Sigmoid colon (tissue), 7 donors: ENCODE data around the gene SUSD3. TPM values are rescaled to one million over a fixed set of nuclear protein-coding genes. Genes with fewer than 3 reads are reported as not detected.
A peak's percentile ranks its signal among the peaks of the same experiment; 100 is the strongest.

Source experiments
- DNase-seq: peaks from one replicate; pipeline ENCODE4 v3.0.0-alpha.2; 2019
- H3K27ac ChIP-seq, 4 donors: fragments of 200-600 bp; sonication (generic); one replicate each; pipeline ENCODE4 v1.5.1; 2016 to 2019; ENCODE audit warnings: mild to moderate bottlenecking in 1 of 4
- H3K27me3 ChIP-seq, 3 donors: fragments of 200-600 bp; sonication (generic); one replicate each; pipeline ENCODE4 v1.5.1; 2019; ENCODE audit warnings: mild to moderate bottlenecking in 1 of 3
- H3K36me3 ChIP-seq, 4 donors: fragments of 200-600 bp; sonication (generic); one replicate each; pipeline ENCODE4 v1.5.1; 2016 to 2019
- H3K4me1 ChIP-seq, 4 donors: fragments of 200-600 bp; sonication (generic); one replicate each; pipeline ENCODE4 v1.5.1; 2017 to 2019
- H3K4me3 ChIP-seq, 4 donors: fragments of 200-600 bp; sonication (generic); one replicate each; pipeline ENCODE4 v1.5.1; 2017 to 2019; ENCODE audit warnings: mild to moderate bottlenecking in 2 of 4, moderate library complexity in 1 of 4
- H3K9me3 ChIP-seq, 4 donors: fragments of 200-600 bp in 3 of 4; sonication (generic) in 3 of 4; one replicate each; pipeline versions ENCODE4 v1.5.1 to v1.6.1; 2013 to 2019
- EP300 ChIP-seq, 4 donors: sonication (generic); formaldehyde crosslinking; IDR thresholded peaks; one replicate each; pipeline ENCODE4 v1.6.1; 2017; ENCODE audit warnings: antibody characterized with exemption in 4 of 4
- POLR2A ChIP-seq, 2 donors: fragments of 450-650 bp; IDR thresholded peaks; one replicate each; pipeline ENCODE4 v1.6.1; 2016; ENCODE audit warnings: antibody characterized with exemption in 2 of 2, mild to moderate bottlenecking in 2 of 2, moderate library complexity in 2 of 2
- POLR2AphosphoS5 ChIP-seq, 4 donors: sonication (generic); formaldehyde crosslinking; IDR thresholded peaks; one replicate each; pipeline ENCODE4 v1.6.1; 2017; ENCODE audit warnings: antibody characterized with exemption in 4 of 4
- WGBS, 2 donors: extraction: QIAGEN DNeasy Blood & Tissue Kit; methylation state at CpG; one replicate each; pipeline ENCODE4 v1.1.7; 2013; 5-methylcytosine and 5-hydroxymethylcytosine counted together
- intact Hi-C: fragments of 100-400 bp; cut with DNase I; formaldehyde crosslinking; loops from one replicate; pipeline ENCODE4 v1.15.1; 2023
- polyA plus RNA-seq, 3 donors: library from polyadenylated mRNA; stranded (reverse); fragments of 200-250 nt; gene quantifications; one replicate each; pipeline ENCODE4 v1.2.3, GENCODE V29; 2013
- total RNA-seq, 4 donors: library from RNA; depleted of rRNA; stranded (reverse); fragments of >200 nt; gene quantifications; one replicate each; pipeline ENCODE4 v1.1.0, GENCODE V29; 2016
- TF ChIP-seq, protein P1 (sequence below), 4 experiments: fragments of 450-650 bp in 3 of 4; fragments of 200-600 bp in 1 of 4; IDR thresholded peaks; one replicate each; pipeline ENCODE4 v1.5.1; 2016 to 2019; ENCODE audit warnings: antibody characterized with exemption in 4 of 4, mild to moderate bottlenecking in 3 of 4, moderate library complexity in 2 of 4
- donor health status: healthy with polysubstance abuse.
- donor health status: Bipolar disorder and iron deficiency.
- donor health status: healthy.

The SUSD3 gene
- total RNA-seq (1 to 10 TPM; 1.9 to 7.2 (median 4.7) TPM), polyA plus RNA-seq (10 to 100 TPM in 1 of 3 donors, under 1 TPM in 1, not detected in 1; 0.92 to 15.2 TPM)

DNA sequence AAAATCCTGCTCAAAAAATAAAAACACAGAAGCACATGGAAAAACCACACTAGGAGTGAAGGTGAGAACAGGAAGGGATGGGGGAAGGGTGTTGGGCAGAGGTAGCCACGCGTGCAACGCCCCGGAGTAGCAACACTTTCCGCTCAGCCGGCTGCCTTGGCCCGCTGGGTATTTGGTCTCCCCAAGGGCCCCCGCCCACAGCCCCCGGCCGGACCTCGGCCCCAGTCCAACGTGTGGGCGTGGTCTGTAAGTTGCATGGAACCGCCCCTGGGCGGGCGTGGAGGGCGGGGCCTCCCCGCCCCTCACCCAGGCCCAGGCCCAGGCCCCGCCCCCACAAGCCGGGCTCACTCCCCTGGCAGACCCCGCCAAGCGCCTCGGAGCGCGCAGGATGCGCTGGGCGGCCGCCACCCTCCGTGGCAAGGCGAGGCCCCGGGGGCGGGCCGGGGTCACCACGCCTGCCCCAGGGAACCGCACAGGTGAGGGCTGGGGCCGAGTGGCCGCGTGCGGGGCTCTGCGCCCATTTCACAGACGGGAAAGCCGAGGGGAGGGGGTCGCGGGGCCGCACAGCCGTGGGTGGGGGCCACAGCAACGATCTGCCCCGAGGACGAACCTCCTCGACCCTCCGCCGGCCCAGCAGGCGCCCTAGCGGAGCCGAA, at the start of gene SUSD3:
Gene SUSD3, plus strand, starts transcription at position 347 of the 656 bp plus-strand sequence. Its CDS starts 42 bp downstream, at position 389.
- WGBS, 2 donors = 1% methylated on average over 55 of the region's 55 CpGs
- peaks cover 0 to 36% (median 23%) of the 10 kb centered on the region in 4 donors for H3K4me1 ChIP-seq

DNA sequence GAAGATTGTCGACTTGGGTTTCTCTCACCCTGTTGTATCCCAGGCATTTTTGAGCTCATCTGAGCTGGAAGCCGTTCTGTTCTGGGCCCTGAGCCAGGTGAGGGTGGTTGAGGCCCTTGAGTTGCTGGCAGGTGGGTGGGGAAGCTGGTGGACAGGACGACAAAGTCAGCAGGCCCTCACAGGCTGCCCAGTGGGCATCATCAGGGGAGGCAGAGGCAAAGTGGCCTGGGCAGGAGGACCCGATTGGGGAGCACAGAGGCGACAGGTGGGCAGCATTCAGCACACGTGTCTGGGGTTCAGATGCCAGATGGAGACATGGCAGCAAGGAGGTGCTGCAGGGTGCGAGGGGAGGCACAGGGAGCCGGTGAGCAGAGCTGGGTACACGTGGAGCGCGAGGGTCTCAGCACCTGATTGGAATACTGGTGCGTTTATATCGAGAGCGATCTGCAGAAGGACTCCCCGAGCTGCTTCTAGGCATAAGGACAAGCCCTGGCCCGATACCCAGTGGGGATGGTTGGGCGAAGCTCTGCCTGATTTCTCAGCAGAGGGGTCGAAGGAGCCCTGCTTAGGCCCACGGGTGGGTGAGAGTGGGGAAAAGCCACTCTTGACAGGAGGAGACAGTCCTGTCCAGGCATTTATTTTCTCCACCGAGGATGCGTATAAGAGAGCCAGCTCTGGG, 49.0 kb upstream of the SUSD3 start:
- no peaks in the 10 kb centered on the region for H3K9me3 ChIP-seq
- TF ChIP-seq EP300 (IDR thresholded peaks at IDR 0.05) = no peak
- TF ChIP-seq POLR2AphosphoS5 (IDR thresholded peaks at IDR 0.05) = no peak
- no peak for TF ChIP-seq POLR2A (IDR thresholded peaks at IDR 0.05)
- TF ChIP-seq, protein P1, sequence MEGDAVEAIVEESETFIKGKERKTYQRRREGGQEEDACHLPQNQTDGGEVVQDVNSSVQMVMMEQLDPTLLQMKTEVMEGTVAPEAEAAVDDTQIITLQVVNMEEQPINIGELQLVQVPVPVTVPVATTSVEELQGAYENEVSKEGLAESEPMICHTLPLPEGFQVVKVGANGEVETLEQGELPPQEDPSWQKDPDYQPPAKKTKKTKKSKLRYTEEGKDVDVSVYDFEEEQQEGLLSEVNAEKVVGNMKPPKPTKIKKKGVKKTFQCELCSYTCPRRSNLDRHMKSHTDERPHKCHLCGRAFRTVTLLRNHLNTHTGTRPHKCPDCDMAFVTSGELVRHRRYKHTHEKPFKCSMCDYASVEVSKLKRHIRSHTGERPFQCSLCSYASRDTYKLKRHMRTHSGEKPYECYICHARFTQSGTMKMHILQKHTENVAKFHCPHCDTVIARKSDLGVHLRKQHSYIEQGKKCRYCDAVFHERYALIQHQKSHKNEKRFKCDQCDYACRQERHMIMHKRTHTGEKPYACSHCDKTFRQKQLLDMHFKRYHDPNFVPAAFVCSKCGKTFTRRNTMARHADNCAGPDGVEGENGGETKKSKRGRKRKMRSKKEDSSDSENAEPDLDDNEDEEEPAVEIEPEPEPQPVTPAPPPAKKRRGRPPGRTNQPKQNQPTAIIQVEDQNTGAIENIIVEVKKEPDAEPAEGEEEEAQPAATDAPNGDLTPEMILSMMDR (IDR thresholded peaks at IDR 0.05) = no peak
- H3K27ac ChIP-seq = no peak overlapping the region
- H3K27me3 ChIP-seq = no peaks in the 10 kb centered on the region
- WGBS, 2 donors = 92 to 93% methylated on average over 21 of the region's 21 CpGs
- no peaks in the 10 kb centered on the region for H3K36me3 ChIP-seq
- no peaks in the 10 kb centered on the region for H3K4me1 ChIP-seq
- intact Hi-C loops = loop anchor here (10.0 kb wide), 1 partner anchor 125 kb away; the partner anchor contains the start of gene NINJ1
- no peak overlapping the region for H3K4me3 ChIP-seq
- DNase-seq = no peak

More for the DNA sequence above, at the start of gene SUSD3:
- Histone ChIP-seq H3K27me3 (no peaks in the 10 kb centered on the region), H3K27ac (peak within 1 kb of the TSS in 3 of 4 donors; percentile 18 to 52 (median 42)), H3K4me3 (peak within 1 kb of the TSS; percentile 36 to 60 (median 50)), H3K36me3 (no peaks in the 10 kb centered on the region), H3K9me3 (no peaks in the 10 kb centered on the region)
- intact Hi-C loops = no loop called here
- TF ChIP-seq EP300 (IDR thresholded peaks at IDR 0.05) (no peak), POLR2AphosphoS5 (IDR thresholded peaks at IDR 0.05) (no peak), POLR2A (IDR thresholded peaks at IDR 0.05) (no peak)
- TF ChIP-seq, protein P1 (IDR thresholded peaks at IDR 0.05) = no peak
- DNase-seq = peak; percentile 83

DNA sequence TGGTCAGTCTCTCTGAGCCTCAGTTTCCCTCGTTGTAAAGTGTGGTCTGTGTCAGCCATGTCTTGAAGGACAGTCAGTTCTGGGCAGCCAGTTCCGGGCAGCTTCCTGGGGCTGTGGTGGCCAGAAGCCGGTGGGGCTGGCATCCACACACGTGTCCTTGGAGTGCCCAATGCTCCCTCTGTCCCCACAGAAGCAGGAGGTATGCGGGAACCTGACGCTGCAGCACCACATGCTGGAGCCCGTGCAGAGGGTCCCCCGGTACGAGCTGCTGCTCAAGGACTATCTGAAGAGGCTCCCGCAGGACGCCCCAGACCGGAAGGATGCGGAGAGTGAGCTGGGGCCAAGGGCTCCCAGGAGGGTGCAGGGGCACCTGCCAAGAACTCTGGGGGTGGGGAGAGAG, 48.4 kb upstream of the SUSD3 start:
- 91% methylated on average over 13 of the region's 13 CpGs for WGBS, 2 donors
- no peaks in the 10 kb centered on the region for H3K4me1 ChIP-seq
- no peak overlapping the region for H3K27ac ChIP-seq
- no peak for DNase-seq
- no peak for TF ChIP-seq POLR2AphosphoS5 (IDR thresholded peaks at IDR 0.05)
- no peak for TF ChIP-seq EP300 (IDR thresholded peaks at IDR 0.05)
- TF ChIP-seq, protein P1 (IDR thresholded peaks at IDR 0.05) = no peak
- no peak for TF ChIP-seq POLR2A (IDR thresholded peaks at IDR 0.05)
- H3K36me3 ChIP-seq = no peaks in the 10 kb centered on the region
- H3K27me3 ChIP-seq = no peaks in the 10 kb centered on the region
- no peak overlapping the region for H3K4me3 ChIP-seq
- intact Hi-C loops = no loop called here
- H3K9me3 ChIP-seq = no peaks in the 10 kb centered on the region

DNA sequence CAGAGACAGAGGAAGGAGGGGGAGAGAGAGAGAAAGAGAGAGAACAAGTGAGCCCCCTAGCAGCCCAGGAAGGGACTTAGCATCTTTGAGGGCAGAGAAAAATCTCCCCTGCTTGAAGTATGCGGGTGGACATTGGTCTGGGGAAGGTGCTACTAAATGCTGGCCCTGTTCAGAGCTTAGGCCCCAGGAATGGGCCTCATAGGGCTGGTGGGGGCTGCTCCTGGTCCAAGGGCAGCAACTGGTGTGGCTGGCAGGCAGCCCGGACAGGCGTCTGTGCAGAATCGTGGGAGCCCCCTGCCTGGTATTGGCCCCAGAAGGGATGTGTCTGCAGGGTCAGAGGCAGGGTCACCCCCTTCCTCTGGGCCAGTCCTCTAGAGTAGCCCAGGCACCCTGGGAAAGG, 47.8 kb upstream of the SUSD3 start:
- Histone ChIP-seq H3K9me3 (no peaks in the 10 kb centered on the region), H3K27me3 (no peaks in the 10 kb centered on the region), H3K4me3 (no peak overlapping the region), H3K4me1 (no peaks in the 10 kb centered on the region), H3K36me3 (no peaks in the 10 kb centered on the region), H3K27ac (no peak overlapping the region)
- intact Hi-C loops = no loop called here
- DNase-seq = no peak
- WGBS, 2 donors = 78 to 80% methylated on average over 4 of the region's 4 CpGs
- TF ChIP-seq POLR2AphosphoS5 (IDR thresholded peaks at IDR 0.05) (no peak), EP300 (IDR thresholded peaks at IDR 0.05) (no peak), POLR2A (IDR thresholded peaks at IDR 0.05) (no peak)
- TF ChIP-seq, protein P1 (IDR thresholded peaks at IDR 0.05) = no peak
